HG02610 (cell line): ENCODE measurements around the gene PUS1.
A peak's percentile ranks its signal among the peaks of the same experiment; 100 is the strongest.

Experiments
- ATAC-seq: cut with Tn5 transposase; IDR thresholded peaks from one replicate; pipeline ENCODE4 v1.9.1; 2021; ENCODE audit warnings: mild to moderate bottlenecking, moderate library complexity; ENCODE audit not compliant: unreplicated experiment

PUS1 gene

GRCh38 chr12:131915000-131915689 is 13.9 kb upstream of the PUS1 start:
- ATAC-seq = no peak

GRCh38 chr12:131915823-131916222 is 13.3 kb upstream of the PUS1 start:
- no peak for ATAC-seq

DNA sequence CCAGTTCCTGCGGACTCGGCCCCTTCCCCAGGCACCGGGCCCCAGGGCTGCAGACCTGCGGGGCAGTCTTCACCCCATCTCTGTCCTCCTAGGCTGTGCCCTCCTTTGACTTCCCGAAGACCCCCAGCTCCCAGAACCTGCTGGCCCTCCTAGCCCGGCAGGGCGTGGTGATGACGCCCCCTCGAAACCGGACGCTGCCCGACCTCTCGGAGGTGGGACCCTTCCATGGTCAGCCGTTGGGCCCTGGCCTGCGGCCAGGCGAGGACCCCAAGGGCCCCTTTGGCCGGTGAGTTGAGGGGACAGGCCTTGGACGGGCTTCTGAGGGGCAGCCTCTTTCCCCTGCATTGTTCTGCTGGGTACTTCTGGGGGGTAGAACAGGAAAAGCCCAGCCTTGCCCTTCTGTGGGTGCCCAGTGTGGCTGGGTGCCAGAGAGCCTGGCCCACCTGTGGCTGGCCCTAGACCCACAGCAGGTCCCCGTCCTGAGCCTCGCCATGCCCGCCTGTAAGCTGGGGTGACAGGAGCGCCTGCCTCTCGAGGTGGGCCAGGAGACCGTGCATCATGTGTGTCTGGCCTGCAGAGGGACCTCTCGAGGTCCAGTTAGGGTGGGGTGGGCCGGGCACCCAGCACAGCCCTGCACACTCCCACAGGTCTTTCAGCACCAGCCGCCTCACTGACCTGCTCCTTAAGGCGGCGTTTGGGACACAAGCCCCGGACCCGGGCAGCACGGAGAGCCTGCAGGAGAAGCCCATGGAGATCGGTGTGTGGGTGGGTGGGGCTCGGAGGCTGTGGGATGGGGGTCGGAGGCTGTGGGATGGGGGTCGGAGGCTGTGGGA is 12.6 kb upstream of the PUS1 start:
- ATAC-seq = no peak

- no peak for ATAC-seq
These were observed 11.9 kb upstream of the PUS1 start for GRCh38 chr12:131917139-131917710.

DNA sequence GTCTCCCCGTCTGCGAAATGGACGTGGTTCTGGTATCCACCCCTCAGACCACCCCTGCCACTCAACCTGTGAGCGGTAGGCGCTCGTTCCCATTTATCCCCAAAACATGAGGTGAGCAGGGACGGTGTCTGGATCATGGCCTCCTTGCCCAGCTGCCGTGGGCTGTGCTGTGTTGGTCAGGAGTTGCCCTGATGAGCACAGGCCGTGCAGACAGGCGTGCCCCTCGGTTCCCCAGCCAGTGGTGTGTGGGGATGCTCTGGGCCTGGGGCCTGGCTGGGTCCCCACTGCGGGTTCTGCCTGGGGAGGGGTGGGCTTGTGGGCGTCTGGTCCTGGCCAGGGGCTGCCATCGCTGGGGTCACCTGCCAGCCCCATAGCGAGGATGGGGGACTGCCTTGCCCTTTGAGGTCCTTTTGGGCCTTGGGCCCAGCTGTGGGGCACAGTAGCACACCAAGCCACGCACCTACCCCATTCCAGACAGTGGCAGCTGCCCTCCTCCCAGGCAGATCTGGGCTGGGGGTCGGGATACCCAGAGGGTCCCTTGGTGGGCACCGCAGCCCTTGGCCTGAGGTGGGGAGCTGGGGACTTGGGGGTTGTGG is 11.3 kb upstream of the PUS1 start:
- ATAC-seq = no peak

DNA sequence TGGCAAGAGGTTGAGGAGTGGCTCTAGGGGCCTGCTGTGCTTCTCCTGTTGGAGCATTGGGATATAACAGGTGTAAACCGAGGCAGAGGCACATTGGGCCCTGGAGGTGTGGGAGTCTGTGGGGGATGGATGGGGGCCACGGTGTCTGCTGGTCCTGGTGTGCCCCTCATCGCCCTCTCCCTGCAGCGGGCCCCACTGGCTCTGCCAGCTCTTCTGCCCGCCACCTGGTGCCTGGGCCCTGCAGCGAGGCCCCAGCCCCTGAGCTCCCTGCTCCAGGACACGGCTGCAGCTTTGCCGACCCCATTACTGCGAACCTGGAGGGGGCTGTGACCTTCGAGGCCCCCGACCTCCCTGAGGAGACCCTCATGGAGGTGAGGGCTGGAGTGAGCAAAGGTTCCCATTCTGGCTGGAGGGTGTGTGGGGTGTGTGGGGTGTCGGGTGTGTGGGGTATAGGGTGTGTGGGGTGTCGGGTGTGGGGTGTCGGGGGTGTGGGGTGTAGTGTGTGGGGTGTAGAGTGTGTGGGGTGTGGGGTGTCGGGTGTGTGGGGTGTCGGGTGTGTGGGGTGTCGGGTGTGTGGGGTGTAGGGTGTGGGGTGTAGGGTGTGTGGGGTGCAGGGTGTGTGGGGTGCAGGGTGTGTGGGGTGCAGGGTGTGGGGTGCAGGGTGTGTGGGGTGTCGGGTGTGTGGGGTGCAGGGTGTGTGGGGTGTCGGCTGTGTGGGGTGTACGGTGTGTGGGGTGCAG is 10.6 kb upstream of the PUS1 start:
- no peak for ATAC-seq

DNA sequence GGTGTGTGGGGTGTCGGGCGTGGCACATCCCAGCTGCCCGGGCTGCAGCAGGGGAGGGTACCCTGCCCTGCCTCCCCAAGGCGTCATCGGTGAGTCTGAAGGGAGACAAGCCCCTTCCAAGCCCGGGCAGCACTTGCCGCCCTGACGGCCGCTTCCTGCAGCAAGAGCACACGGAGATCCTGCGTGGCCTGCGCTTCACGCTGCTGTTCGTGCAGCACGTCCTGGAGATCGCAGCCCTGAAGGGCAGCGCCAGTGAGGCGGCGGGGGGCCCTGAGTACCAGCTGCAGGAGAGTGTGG is 10.1 kb upstream of the PUS1 start:
- no peak for ATAC-seq

GRCh38 chr12:131919366-131920156 is 9.5 kb upstream of the PUS1 start:
- ATAC-seq = no peak

GRCh38 chr12:131920157-131920508 is 8.9 kb upstream of the PUS1 start:
- ATAC-seq = no peak

- ATAC-seq = no peak
These were observed 7.9 kb upstream of the PUS1 start for GRCh38 chr12:131920902-131921840.

DNA sequence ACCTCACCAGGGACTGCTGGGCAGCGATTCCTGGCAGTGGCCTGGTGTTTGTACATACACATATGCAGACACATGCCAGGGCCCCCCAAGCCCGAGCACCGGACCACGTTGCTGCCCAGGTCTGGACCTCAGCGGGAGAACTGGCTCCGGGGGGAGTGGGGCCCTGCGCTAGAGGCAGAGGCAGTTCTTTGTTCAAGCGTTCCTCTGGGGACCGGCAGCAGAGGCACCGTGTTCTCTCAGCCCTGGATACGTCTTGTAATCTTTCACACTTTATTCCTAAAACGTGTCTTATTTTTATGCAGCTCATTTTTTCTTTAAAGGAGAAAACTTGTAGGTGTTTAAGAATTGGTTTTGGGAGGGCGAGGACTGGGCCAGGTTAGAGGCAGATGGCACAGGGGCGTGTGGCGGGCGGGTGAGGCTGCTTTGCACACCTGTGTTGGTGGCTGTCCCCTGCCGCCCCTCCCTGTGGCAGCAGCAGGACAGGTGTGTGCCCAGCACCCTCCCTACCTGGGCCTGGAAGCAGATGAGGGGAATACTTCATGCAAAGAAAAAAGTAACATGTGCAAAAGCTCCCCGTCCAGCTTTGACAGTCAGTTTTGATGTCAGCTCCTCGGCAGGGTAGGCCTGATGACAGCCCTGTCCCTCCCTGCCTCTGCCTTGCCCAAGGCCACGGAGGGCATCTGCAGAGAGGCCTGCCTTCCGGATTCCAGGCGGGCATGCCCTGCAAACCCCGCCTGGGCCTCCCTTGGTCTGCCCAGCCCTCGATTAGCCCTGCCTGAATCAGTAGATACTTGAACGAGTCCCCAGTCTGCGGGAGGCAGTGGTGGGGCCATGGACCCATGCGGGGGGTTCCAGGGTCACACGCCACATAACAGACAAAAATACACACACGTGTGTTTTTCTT is 7.0 kb upstream of the PUS1 start:
- ATAC-seq = no peak

- no peak for ATAC-seq
These were observed 6.3 kb upstream of the PUS1 start for GRCh38 chr12:131922772-131923171.

DNA sequence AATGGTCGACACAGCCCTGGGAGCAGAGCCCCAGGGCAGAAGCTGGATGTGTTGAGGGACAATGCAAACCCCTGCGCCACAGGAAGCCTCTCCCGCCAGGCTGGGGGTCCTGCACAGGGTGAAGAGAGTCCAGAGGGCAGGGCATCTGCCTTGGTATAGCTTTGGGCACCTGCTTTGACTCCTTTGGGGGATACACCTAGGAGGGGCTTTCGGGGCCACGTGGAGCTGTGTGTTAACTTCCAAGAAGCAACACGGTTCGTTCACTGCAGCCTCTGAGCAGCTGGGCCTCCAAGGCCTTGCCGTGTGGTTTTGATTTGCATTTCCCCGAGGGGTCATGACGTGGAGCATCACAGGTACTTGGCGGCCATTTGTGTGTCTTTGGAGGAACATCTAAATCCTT is 5.8 kb upstream of the PUS1 start:
- peak; percentile 80 for ATAC-seq

GRCh38 chr12:131927110-131928079 is 1.7 kb upstream of the PUS1 start:
- ATAC-seq = no peak

GRCh38 chr12:131928080-131928710 is 881 bp upstream of the PUS1 start:
- ATAC-seq = no peak

GRCh38 chr12:131929581-131930456 is 743 bp downstream of the PUS1 start:
- ATAC-seq = no peak
